ENCODE measurements around the gene RIIAD1. TPM values are rescaled to one million over a fixed set of nuclear protein-coding genes. Genes with fewer than 3 reads are reported as not detected.
"Not testable (repeated sequence)": the region's sequence is repeated elsewhere in the genome, so short reads cannot be mapped to it uniquely, and the experiment has no call there.

The RIIAD1 gene
- total RNA-seq, 2 donors from 2014 or later = not detected

- Mint-ChIP-seq H3K4me1 (ENCODE audit: low read depth in 2 of 2) (no peaks in the 10 kb centered on the region), H3K9me3 (no peaks in the 10 kb centered on the region), H3K27ac (no peak overlapping the region), H3K4me3 (no peak overlapping the region), H3K36me3 (peaks cover 5% of the 10 kb centered on the region), H3K27me3 (peaks cover 18 to 34% of the 10 kb centered on the region in 2 donors)
- ATAC-seq (no peak), DNase-seq (ENCODE audit: low spot score) (no peak)
These were observed 11.8 kb downstream of the RIIAD1 start for GRCh38 chr1:151733126-151733525.

GRCh38 chr1:151733995-151734394, 12.7 kb downstream of the RIIAD1 start:
- not testable (repeated sequence) for H3K9me3 Mint-ChIP-seq; H3K4me3 Mint-ChIP-seq; H3K27ac Mint-ChIP-seq; H3K36me3 Mint-ChIP-seq; ATAC-seq; H3K4me1 Mint-ChIP-seq (ENCODE audit: low read depth in 2 of 2); DNase-seq (ENCODE audit: low spot score)
- peaks cover 13 to 29% of the 10 kb centered on the region in 2 donors for H3K27me3 Mint-ChIP-seq

- Mint-ChIP-seq H3K9me3 (no peaks in the 10 kb centered on the region), H3K27me3 (peaks cover 10 to 18% of the 10 kb centered on the region in 2 donors), H3K4me1 (ENCODE audit: low read depth in 2 of 2) (peaks cover 0 to 2% of the 10 kb centered on the region in 2 donors), H3K36me3 (peaks cover 5% of the 10 kb centered on the region), H3K4me3 (no peak overlapping the region), H3K27ac (no peak overlapping the region)
- ATAC-seq = no peak
- DNase-seq (ENCODE audit: low spot score) = no peak
These were observed 15.7 kb downstream of the RIIAD1 start for GRCh38 chr1:151737026-151737425.

- Mint-ChIP-seq H3K4me1 (ENCODE audit: low read depth in 2 of 2) (peaks cover 0 to 2% of the 10 kb centered on the region in 2 donors), H3K36me3 (peaks cover 5% of the 10 kb centered on the region), H3K27me3 (peaks cover 8 to 13% of the 10 kb centered on the region in 2 donors), H3K4me3 (no peak overlapping the region), H3K27ac (no peak overlapping the region), H3K9me3 (no peaks in the 10 kb centered on the region)
- no peak for DNase-seq (ENCODE audit: low spot score)
- ATAC-seq = no peak
These were observed 16.2 kb downstream of the RIIAD1 start for GRCh38 chr1:151737479-151737878.

- H3K27ac Mint-ChIP-seq = no peak overlapping the region
- peaks cover 0 to 2% of the 10 kb centered on the region in 2 donors for H3K4me1 Mint-ChIP-seq (ENCODE audit: low read depth in 2 of 2)
- peaks cover 3 to 4% of the 10 kb centered on the region in 2 donors for H3K27me3 Mint-ChIP-seq
- no peaks in the 10 kb centered on the region for H3K9me3 Mint-ChIP-seq
- ATAC-seq (peak in 1 of 2 donors; percentile 36), DNase-seq (ENCODE audit: low spot score) (no peak)
- peaks cover 5% of the 10 kb centered on the region for H3K36me3 Mint-ChIP-seq
- H3K4me3 Mint-ChIP-seq = no peak overlapping the region
These were observed 18.5 kb downstream of the RIIAD1 start for GRCh38 chr1:151739590-151740355.

GRCh38 chr1:151741516-151741915, 20.2 kb downstream of the RIIAD1 start:
- no peak for DNase-seq (ENCODE audit: low spot score)
- H3K36me3 Mint-ChIP-seq = peaks cover 5% of the 10 kb centered on the region
- H3K4me3 Mint-ChIP-seq = no peak overlapping the region
- no peaks in the 10 kb centered on the region for H3K9me3 Mint-ChIP-seq
- peaks cover 0 to 2% of the 10 kb centered on the region in 2 donors for H3K4me1 Mint-ChIP-seq (ENCODE audit: low read depth in 2 of 2)
- H3K27ac Mint-ChIP-seq = no peak overlapping the region
- no peak for ATAC-seq
- H3K27me3 Mint-ChIP-seq = peaks cover 11% of the 10 kb centered on the region in 2 donors

- no peaks in the 10 kb centered on the region for H3K36me3 Mint-ChIP-seq
- H3K27ac Mint-ChIP-seq = peak overlapping the region; percentile 43 to 53
- ATAC-seq (peak; percentile 77 to 86), DNase-seq (ENCODE audit: low spot score) (no peak)
- H3K4me3 Mint-ChIP-seq = peak overlapping the region; percentile 43
- peaks cover 0 to 3% of the 10 kb centered on the region in 2 donors for H3K27me3 Mint-ChIP-seq
- H3K9me3 Mint-ChIP-seq = no peaks in the 10 kb centered on the region
- H3K4me1 Mint-ChIP-seq (ENCODE audit: low read depth in 2 of 2) = peaks cover 14 to 19% of the 10 kb centered on the region in 2 donors
These were observed 35.0 kb downstream of the RIIAD1 start for GRCh38 chr1:151756291-151756690.

GRCh38 chr1:151759241-151759640, 37.9 kb downstream of the RIIAD1 start:
- no peaks in the 10 kb centered on the region for H3K9me3 Mint-ChIP-seq
- no peak for ATAC-seq
- no peaks in the 10 kb centered on the region for H3K27me3 Mint-ChIP-seq
- H3K4me3 Mint-ChIP-seq = no peak overlapping the region
- no peak overlapping the region for H3K27ac Mint-ChIP-seq
- DNase-seq (ENCODE audit: low spot score) = no peak
- peaks cover 31 to 33% of the 10 kb centered on the region in 2 donors for H3K4me1 Mint-ChIP-seq (ENCODE audit: low read depth in 2 of 2)
- H3K36me3 Mint-ChIP-seq = no peaks in the 10 kb centered on the region

- Mint-ChIP-seq H3K4me3 (no peak overlapping the region), H3K36me3 (no peaks in the 10 kb centered on the region)
These were observed 39.5 kb downstream of the RIIAD1 start for GRCh38 chr1:151760597-151761385.

GRCh38 chr1:151762941-151763921, 41.9 kb downstream of the RIIAD1 start, which contains the start of gene MRPL9:
TSS of gene MRPL9 (minus strand) at chr1:151763496. CDS start at chr1:151763479, 17 bp downstream.
- peaks cover 23 to 31% of the 10 kb centered on the region in 2 donors for H3K4me1 Mint-ChIP-seq (ENCODE audit: low read depth in 2 of 2)
- H3K9me3 Mint-ChIP-seq = no peaks in the 10 kb centered on the region
- peak; percentile 99 for ATAC-seq
- peak within 1 kb of the TSS; percentile 99 for H3K27ac Mint-ChIP-seq
- H3K36me3 Mint-ChIP-seq = no peaks in the 10 kb centered on the region
- peak within 1 kb of the TSS; percentile 97 for H3K4me3 Mint-ChIP-seq
- peak; percentile 86 for DNase-seq (ENCODE audit: low spot score)
- no peaks in the 10 kb centered on the region for H3K27me3 Mint-ChIP-seq

More at GRCh38 chr1:151760597-151761385, 39.5 kb downstream of the RIIAD1 start:
- H3K4me1 Mint-ChIP-seq (ENCODE audit: low read depth in 2 of 2) = peaks cover 37 to 41% of the 10 kb centered on the region in 2 donors
- H3K27ac Mint-ChIP-seq = peak overlapping the region in 1 of 2 donors; percentile 36
- DNase-seq (ENCODE audit: low spot score) (no peak), ATAC-seq (no peak)
- no peaks in the 10 kb centered on the region for H3K9me3 Mint-ChIP-seq
- no peaks in the 10 kb centered on the region for H3K27me3 Mint-ChIP-seq

GRCh38 chr1:151763990-151764389, 42.7 kb downstream of the RIIAD1 start:
- H3K27me3 Mint-ChIP-seq = no peaks in the 10 kb centered on the region
- peak overlapping the region; percentile 97 for H3K4me3 Mint-ChIP-seq
- peaks cover 23 to 31% of the 10 kb centered on the region in 2 donors for H3K4me1 Mint-ChIP-seq (ENCODE audit: low read depth in 2 of 2)
- no peaks in the 10 kb centered on the region for H3K9me3 Mint-ChIP-seq
- no peaks in the 10 kb centered on the region for H3K36me3 Mint-ChIP-seq
- DNase-seq (ENCODE audit: low spot score) = no peak
- H3K27ac Mint-ChIP-seq = peak overlapping the region; percentile 99
- ATAC-seq = no peak

GRCh38 chr1:151768351-151769066, 47.2 kb downstream of the RIIAD1 start:
- H3K4me3 Mint-ChIP-seq; H3K27ac Mint-ChIP-seq; ATAC-seq; H3K9me3 Mint-ChIP-seq; H3K27me3 Mint-ChIP-seq; H3K36me3 Mint-ChIP-seq; DNase-seq (ENCODE audit: low spot score): not testable (repeated sequence)
- H3K4me1 Mint-ChIP-seq (ENCODE audit: low read depth in 2 of 2) = peaks cover 13 to 20% of the 10 kb centered on the region in 2 donors

All from natural killer cell treated with Interleukin-12 subunit alpha and Interleukin-12 subunit beta and Interleukin-15 and Interleukin-18, amount 100 ng/mL, for 72 hours (primary cell).